GM21825 (cell line): ENCODE results near the gene BAX.

ENCODE experiments used
- ATAC-seq: cut with Tn5 transposase; IDR thresholded peaks from one replicate; pipeline ENCODE4 v1.9.1; 2021; ENCODE audit warnings: mild to moderate bottlenecking, moderate library complexity; ENCODE audit not compliant: unreplicated experiment

The BAX gene

GRCh38 chr19:48961673-48962028, 7.0 kb downstream of the BAX start:
- ATAC-seq = no peak

DNA sequence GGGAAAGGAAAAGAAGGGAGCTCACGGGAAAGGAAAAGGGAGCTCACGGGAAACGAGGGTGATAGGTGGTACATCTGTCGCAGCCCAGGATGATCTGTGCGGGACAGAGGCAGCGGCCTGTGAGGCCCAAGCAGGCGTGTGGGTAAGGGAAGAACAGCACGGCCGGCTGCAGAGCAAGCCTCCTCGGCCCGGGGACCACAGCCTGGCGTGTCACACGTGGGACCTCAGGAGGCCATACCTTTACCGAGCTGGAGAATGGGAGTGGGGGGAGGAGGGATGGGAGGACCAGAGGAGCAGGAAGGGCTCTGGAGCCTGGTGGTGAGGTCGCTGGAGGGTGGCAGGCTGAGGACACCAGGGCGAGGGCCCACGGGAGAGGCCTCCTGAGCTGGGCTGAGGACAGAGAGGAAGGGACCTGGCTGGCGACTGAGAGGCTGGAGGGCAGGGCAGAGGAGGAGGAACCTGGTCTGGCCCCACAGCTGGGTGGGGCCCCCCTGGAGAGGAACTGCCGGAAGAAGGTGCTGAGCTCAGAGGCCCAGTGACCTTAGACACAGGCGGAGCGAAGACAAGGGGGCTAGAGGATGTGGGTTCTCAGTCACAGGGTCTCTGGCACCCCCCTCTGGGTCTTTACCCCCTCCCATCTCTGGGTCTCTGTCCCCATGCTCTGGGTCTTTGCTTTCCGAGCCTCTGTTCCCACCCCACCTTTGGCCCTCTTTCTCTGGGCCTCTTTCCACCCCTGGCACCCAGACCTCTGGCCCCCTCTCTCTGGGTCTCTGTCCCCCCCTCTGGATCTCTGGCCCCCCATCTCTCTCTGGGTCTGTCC, 7.6 kb downstream of the BAX start:
- peak; percentile 25 for ATAC-seq

- no peak for ATAC-seq
These were observed 8.1 kb downstream of the BAX start for GRCh38 chr19:48962849-48963165.

DNA sequence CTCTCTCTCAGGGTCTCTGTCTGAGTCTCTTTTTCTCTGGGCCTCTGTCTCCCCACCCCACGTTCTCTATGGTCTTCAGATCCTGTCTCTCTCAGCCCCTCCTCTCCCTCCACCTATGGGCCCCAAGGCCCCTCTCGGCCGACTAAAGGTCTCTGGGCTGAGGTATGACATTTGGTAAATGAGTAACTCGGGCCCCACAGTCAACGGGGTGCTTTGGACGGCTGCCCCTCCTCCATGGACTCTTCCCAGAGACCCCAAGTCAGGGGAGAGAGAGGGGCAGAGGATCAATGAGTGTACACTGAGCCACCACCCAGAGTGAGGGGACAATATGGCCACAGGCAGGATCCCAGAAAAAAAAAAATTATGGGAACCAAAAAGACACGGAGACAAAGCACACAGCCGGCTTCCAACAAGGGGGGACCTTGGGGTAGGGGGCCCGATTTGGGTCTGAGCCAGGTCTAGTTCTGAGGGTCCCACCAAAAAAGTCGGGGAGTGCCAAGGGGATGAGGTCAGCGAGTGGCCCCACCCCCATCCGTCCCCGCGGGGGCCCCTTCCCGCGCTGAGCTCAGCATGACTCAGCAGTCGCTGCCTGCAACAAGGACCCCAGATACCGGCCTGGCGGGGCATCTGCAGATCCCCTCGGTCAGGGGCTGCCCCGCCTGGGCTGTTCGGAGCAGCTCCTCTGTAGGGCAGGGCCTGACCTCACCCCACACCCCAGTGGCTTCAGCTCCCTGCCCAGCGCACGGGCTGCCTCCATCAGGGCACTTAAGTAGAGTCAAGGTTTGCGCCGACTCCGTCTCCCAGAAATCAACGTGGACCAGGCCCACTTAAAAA, 8.9 kb downstream of the BAX start:
- peak; percentile 35 for ATAC-seq

- ATAC-seq = no peak
These were observed 9.7 kb downstream of the BAX start for GRCh38 chr19:48964205-48965039.

GRCh38 chr19:48965040-48965805, 10.5 kb downstream of the BAX start, which contains the start of gene FTL:
FTL (plus strand) TSS chr19:48965309; CDS start chr19:48965508, 199 bp downstream.
- peak; percentile 53 for ATAC-seq

- ATAC-seq = no peak
These were observed 11.3 kb downstream of the BAX start for GRCh38 chr19:48965806-48966540.

DNA sequence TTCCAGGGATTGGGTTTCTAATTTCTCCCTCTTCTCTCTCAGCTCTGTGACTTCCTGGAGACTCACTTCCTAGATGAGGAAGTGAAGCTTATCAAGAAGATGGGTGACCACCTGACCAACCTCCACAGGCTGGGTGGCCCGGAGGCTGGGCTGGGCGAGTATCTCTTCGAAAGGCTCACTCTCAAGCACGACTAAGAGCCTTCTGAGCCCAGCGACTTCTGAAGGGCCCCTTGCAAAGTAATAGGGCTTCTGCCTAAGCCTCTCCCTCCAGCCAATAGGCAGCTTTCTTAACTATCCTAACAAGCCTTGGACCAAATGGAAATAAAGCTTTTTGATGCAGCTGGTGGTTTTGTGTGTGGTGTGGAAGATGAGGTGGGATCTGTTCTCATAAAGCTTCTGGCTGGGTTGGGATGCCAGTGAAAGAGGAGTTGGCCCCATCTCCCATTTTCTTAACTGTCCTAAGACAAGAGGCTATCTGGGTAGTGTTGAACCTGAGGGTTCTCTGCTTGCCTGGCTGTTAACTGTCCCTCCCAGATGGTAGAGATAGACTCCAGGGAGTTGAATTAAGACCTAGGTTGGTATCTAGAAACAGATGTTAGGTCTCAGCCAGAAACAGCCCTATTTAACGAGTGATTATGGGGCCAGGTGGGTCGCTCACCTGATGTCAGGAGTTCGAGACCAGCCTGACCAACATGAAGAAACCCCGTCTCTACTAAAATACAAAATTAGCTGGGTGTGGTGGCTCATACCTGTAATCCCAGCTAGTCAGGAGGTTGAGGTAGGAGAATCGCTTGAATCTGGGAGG, 12.1 kb downstream of the BAX start:
- no peak for ATAC-seq

DNA sequence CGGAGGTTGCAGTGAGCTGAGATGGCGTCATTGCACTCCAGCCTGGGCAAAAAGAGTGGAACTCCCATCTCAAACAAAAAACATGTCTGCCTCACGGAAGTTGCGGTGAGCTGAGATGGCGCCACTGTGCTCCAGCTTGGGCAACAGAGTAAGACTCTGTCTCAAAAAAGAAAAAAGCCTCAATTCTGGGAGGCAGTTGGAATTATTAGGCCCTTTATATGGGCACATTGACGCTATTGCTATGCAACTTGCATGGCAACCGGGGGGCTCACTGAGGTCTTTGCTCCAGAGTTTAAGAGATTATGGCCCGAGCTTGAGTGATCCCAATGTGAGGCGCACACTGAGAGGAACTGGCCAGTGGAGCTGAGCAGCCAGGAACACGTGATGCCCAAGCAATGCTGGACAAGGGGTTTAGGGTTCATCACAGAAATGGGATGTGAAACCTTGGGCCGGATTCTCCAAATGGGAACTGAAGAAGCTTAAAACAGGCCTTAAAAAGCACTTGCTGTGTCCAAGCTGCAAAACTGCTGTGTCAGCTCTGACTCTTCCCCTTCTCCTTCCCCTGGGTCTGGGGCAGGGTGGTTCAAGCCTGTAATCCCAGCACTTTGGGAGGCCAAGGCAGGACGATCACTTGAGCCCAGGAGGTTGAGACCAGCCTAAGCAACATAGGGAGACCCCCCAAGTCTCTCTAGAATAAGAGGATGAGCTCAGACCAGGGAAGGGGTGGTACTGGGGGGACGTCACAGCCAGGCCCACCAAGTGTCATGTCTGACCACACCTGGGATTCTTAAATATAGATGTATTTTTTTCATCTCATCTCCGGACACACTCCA, 12.9 kb downstream of the BAX start:
- no peak for ATAC-seq

DNA sequence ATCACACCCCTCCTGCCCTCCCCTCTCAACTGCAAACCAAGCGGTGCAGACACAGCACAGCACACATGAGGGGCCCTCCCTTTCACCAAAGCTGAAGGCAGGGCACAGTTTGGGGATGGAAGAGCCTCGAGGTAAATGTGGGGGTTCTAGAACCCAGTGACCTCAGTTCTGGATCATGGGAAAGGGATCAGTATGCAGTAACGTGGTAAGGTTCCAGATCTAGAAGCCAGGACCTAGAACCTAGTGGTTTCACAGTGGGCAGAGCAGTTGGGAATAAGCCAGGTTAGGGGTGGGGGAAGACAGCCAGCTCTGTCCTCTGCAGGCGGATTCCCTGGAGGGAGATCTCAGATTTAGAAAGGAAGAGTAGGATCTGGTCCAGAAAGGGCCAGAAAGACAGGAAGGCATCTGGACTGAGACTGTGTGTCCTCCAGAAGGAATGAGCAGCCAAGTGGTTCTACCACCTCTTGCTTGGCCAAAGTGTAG, 13.5 kb downstream of the BAX start:
- ATAC-seq = no peak

- no peak for ATAC-seq
These were observed 14.1 kb downstream of the BAX start for GRCh38 chr19:48968813-48969218.

DNA sequence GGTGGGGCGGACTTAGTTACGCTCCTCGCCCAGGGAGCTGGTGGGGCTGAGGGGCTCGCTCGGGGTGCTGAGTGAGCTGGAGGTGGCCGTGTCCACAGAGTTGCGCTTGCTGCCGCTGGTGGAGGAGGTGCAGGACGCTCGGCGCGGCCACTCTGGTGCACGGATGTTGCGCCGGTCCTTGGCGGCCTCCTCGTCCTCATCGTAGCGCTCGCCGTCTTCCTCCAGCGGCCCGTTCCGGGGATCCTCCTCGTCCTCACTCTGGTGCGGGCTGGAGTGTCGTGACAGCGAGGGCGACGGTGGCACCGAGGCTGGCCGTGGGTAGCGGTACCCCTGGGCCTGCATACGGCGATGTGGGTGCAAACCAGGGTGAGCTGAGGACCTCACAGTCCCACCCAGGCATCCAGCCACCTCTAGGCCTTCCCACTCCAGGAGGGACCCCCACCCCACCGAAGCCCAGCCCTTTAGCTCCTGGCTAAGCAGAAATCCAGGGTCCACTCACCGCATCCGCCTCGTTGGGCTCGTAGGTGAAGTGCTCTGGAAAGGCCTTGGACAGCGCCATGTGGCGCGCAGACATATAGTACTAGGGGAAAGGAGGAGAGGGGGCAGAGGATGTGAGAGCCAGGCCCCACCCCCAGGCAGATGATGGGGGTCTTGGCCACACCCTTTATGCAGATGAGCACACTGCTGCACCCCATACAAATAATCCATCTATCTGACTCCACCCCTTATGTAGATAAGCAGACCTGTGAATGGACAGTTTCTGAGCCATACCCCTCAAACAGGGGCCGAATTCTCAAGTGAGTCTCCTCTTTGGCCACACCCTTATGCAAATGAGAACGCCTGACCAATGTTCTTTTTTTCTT, 14.8 kb downstream of the BAX start:
- ATAC-seq = no peak

- ATAC-seq = no peak
These were observed 15.6 kb downstream of the BAX start for GRCh38 chr19:48970139-48970766.

DNA sequence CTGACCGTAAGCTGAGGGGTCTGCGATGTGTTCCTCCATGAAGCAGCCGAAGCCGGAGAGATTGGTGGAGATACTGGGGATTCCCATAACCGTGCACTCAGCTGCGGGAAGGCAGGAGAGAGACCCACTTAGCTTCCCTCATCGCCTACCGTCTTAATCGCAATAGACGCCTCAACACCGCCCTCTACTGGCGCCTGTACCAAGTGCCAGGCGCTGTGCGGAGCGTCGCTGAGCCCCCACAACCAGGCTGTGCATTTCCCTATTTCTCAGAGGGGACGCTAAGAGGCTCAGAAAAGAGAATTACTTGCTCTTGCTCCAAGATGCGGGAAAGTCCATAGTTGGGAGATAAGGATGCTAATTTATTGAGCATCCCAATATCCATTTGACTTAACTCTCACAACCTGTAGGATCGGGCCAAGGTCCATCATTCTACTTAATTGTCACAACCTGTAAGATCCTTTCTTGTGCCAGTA, 16.3 kb downstream of the BAX start:
- no peak for ATAC-seq

GRCh38 chr19:48975947-48976847, 21.5 kb downstream of the BAX start:
- no peak for ATAC-seq
